ENCODE results near the gene HAUS1. TPM values are rescaled to one million over a fixed set of nuclear protein-coding genes. Genes with fewer than 3 reads are reported as not detected.

HAUS1 gene
- polyA plus RNA-seq, 3 donors: 12.1 to 50.4 (median 34.6) TPM

DNA sequence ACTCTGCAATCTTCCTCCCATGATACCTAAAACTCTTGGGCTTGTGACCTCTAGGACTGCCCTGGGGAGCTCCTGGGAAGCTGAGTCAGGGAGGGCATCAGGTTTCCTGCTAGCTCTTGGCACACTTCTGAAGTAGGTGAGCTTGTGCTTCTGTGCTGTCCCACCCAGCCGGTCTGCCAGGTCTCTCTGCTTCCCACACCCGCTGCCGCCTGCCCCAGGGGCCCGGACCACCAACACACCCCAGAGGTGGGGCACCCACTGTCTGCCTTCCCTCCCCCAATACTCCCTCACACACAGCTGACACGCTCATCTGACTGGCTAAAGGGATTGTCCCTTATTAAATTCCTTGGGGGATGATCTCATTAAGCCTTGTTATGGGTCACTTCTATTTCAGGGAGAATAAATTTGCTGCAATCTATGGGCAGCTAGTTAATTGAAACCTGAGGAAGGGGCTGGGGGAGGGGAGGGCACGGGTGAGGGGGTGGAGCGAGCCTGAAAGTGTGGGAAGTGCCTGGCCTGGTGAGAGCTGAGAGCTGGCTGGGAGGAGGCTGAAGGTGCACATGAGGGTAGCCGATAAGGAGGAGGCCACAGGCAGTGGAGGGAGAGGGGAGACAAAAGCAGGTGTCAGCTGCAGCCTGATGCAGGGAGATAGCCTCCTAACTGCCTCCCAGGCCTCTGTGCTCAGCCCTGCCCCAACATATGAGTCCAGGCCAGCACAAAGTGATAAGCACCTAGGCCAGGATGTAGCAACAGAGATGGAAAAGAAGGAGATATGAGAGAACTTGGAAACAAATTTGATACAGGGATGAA, 48.8 kb downstream of the HAUS1 start:
- peaks cover 0 to 4% (median 0%) of the 10 kb centered on the region in 7 donors for H3K9me3 Mint-ChIP-seq
- H4K20me1 ChIP-seq (ENCODE audit: insufficient read depth, low read length): no peaks in the 10 kb centered on the region
- peaks cover 0 to 5% of the 10 kb centered on the region in 2 donors for H3K36me3 Mint-ChIP-seq
- no peak overlapping the region for H3K27ac ChIP-seq (ENCODE audit: low read depth in 1 of 2, low read length in 2 of 2)
- H3K9ac ChIP-seq (ENCODE audit: insufficient read depth, low read length, poor library complexity, severe bottlenecking): no peak overlapping the region
- H3K27ac Mint-ChIP-seq: no peak overlapping the region
- no peaks in the 10 kb centered on the region for H3K79me2 ChIP-seq (ENCODE audit: insufficient read depth, low read length)
- H3K4me3 ChIP-seq (replicated peaks in 1 of 3; ENCODE audit: low read depth in 2 of 3, low read length in 3 of 3): no peak overlapping the region
- H3K4me3 Mint-ChIP-seq: no peak overlapping the region
- H3K9me3 ChIP-seq (replicated peaks in 1 of 2; ENCODE audit: control insufficient read depth in 1 of 2, insufficient read depth in 1 of 2, low read length in 2 of 2): no peaks in the 10 kb centered on the region
- H3K4me2 ChIP-seq (replicated peaks; ENCODE audit: extremely low read depth, low read length, poor library complexity, severe bottlenecking): no peak overlapping the region
- intact Hi-C loops (cut with micrococcal nuclease): no loop called here
- no peaks in the 10 kb centered on the region for H3K27me3 ChIP-seq (ENCODE audit: control insufficient read depth in 2 of 2, insufficient read depth in 2 of 2, low read length in 2 of 2)
- no peak overlapping the region for H2AFZ ChIP-seq (ENCODE audit: insufficient read depth, low read depth, low read length, poor library complexity, severe bottlenecking)
- TF ChIP-seq, protein P1, sequence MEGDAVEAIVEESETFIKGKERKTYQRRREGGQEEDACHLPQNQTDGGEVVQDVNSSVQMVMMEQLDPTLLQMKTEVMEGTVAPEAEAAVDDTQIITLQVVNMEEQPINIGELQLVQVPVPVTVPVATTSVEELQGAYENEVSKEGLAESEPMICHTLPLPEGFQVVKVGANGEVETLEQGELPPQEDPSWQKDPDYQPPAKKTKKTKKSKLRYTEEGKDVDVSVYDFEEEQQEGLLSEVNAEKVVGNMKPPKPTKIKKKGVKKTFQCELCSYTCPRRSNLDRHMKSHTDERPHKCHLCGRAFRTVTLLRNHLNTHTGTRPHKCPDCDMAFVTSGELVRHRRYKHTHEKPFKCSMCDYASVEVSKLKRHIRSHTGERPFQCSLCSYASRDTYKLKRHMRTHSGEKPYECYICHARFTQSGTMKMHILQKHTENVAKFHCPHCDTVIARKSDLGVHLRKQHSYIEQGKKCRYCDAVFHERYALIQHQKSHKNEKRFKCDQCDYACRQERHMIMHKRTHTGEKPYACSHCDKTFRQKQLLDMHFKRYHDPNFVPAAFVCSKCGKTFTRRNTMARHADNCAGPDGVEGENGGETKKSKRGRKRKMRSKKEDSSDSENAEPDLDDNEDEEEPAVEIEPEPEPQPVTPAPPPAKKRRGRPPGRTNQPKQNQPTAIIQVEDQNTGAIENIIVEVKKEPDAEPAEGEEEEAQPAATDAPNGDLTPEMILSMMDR (IDR thresholded peaks at IDR 0.05): no peak
- no peaks in the 10 kb centered on the region for H3K36me3 ChIP-seq (replicated peaks in 1 of 2; ENCODE audit: control insufficient read depth in 1 of 2, insufficient read depth in 2 of 2, low read length in 2 of 2)
- peaks cover 14 to 17% of the 10 kb centered on the region in 2 donors for H3K4me1 ChIP-seq (ENCODE audit: control insufficient read depth in 1 of 2, insufficient read depth in 2 of 2, low read length in 2 of 2)
- H3K4me1 Mint-ChIP-seq: peaks cover 21% of the 10 kb centered on the region
- H3K27me3 Mint-ChIP-seq (ENCODE audit: low read depth in 3 of 3): no peaks in the 10 kb centered on the region
- 83% methylated on average over 3 of the region's 8 CpGs for WGBS (ENCODE audit: insufficient coverage)
- no peak for DNase-seq

DNA sequence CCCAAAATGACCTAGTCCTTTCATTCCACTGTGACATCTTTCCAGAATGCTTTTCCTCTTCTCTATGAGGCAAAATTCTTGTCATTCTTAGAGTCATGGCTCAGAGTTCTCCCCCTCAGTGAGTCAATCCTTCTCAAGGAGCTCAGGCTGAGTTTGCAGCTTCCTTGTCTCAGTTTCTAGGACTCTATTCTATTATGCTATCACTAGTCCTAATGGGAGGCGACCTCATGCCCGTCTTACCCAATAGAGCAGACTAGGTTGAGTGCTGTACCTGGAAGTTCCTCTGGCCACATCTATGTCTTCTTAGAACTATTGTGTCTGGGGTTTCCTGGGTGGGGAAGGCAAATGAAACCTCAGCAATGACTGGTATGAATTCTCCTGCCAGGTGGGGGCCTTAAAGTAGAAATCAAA, 51.5 kb downstream of the HAUS1 start:
- H3K9me3 Mint-ChIP-seq: peaks cover 0 to 4% (median 0%) of the 10 kb centered on the region in 7 donors
- H3K4me3 Mint-ChIP-seq: no peak overlapping the region
- peaks cover 0 to 5% of the 10 kb centered on the region in 2 donors for H3K36me3 Mint-ChIP-seq
- no peak overlapping the region for H3K9ac ChIP-seq (ENCODE audit: insufficient read depth, low read length, poor library complexity, severe bottlenecking)
- no peak overlapping the region for H2AFZ ChIP-seq (ENCODE audit: insufficient read depth, low read depth, low read length, poor library complexity, severe bottlenecking)
- no peak overlapping the region for H3K27ac ChIP-seq (ENCODE audit: low read depth in 1 of 2, low read length in 2 of 2)
- H3K4me2 ChIP-seq (replicated peaks; ENCODE audit: extremely low read depth, low read length, poor library complexity, severe bottlenecking): no peak overlapping the region
- no peak overlapping the region for H3K27ac Mint-ChIP-seq
- H3K27me3 ChIP-seq (ENCODE audit: control insufficient read depth in 2 of 2, insufficient read depth in 2 of 2, low read length in 2 of 2): no peaks in the 10 kb centered on the region
- intact Hi-C loops (cut with micrococcal nuclease): no loop called here
- peaks cover 6% of the 10 kb centered on the region for H3K4me1 Mint-ChIP-seq
- DNase-seq: no peak
- no peaks in the 10 kb centered on the region for H3K4me1 ChIP-seq (ENCODE audit: control insufficient read depth in 1 of 2, insufficient read depth in 2 of 2, low read length in 2 of 2)
- TF ChIP-seq, protein P1 (IDR thresholded peaks at IDR 0.05): no peak
- no peak overlapping the region for H3K4me3 ChIP-seq (replicated peaks in 1 of 3; ENCODE audit: low read depth in 2 of 3, low read length in 3 of 3)
- no CpG with 5 or more reads among the region's 2 CpGs for WGBS (ENCODE audit: insufficient coverage)
- H3K27me3 Mint-ChIP-seq (ENCODE audit: low read depth in 3 of 3): peaks cover 0 to 2% (median 0%) of the 10 kb centered on the region in 3 donors
- no peaks in the 10 kb centered on the region for H3K9me3 ChIP-seq (replicated peaks in 1 of 2; ENCODE audit: control insufficient read depth in 1 of 2, insufficient read depth in 1 of 2, low read length in 2 of 2)
- no peaks in the 10 kb centered on the region for H3K36me3 ChIP-seq (replicated peaks in 1 of 2; ENCODE audit: control insufficient read depth in 1 of 2, insufficient read depth in 2 of 2, low read length in 2 of 2)
- H3K79me2 ChIP-seq (ENCODE audit: insufficient read depth, low read length): no peaks in the 10 kb centered on the region
- H4K20me1 ChIP-seq (ENCODE audit: insufficient read depth, low read length): no peaks in the 10 kb centered on the region

Measured in CD14-positive monocyte (primary cell).